Subcutaneous adipose tissue (tissue), 4 donors: Measurements from ENCODE around the gene CLMP. TPM values are rescaled to one million over a fixed set of nuclear protein-coding genes. Genes with fewer than 3 reads are reported as not detected.

ENCODE experiments used
- CTCF ChIP-seq: fragments of 450-650 bp; IDR thresholded peaks from one replicate; pipeline ENCODE4 v1.5.1; 2016; ENCODE audit warnings: low read depth, mild to moderate bottlenecking, control low read depth, antibody characterized with exemption, moderate library complexity
- small RNA-seq: library from RNA; depleted of rRNA; stranded (forward); fragments of <200 nt; gene quantifications from one replicate; pipeline ENCODE3, GENCODE V24; 2016
- total RNA-seq, 4 donors: library from RNA; depleted of rRNA; stranded (reverse); fragments of >200 nt; gene quantifications; one replicate each; pipeline ENCODE4 v1.1.0, GENCODE V29; 2016

Gene CLMP
- total RNA-seq, 4 donors from 2014 or later: 201 to 240 (median 209) TPM

- TF ChIP-seq CTCF: no peak
Observed at GRCh38 chr11:123030517-123030916, 164.5 kb downstream of the CLMP start.

- no peak for TF ChIP-seq CTCF
Observed at GRCh38 chr11:123020968-123021367, 174.1 kb downstream of the CLMP start.

Small RNA genes lying within 50 kb of the gene (small RNA-seq; reads per million reads assigned to genes)
- gene RPL31P47: not detected
- gene SNORD14C: not detected
- not detected for gene SNORD14D
- 262 reads per million, percentile 98 among the genes with 10 or more reads in this experiment for gene SNORD14E

Other genes with a start within 250 kb of the CLMP start
- not detected for gene BSX, start 213.4 kb downstream of the CLMP start, total RNA-seq
- 1,000 to 10,000 TPM in 1 of 4 donors, 100 to 1,000 TPM in 3; 391 to 2,318 (median 532) TPM for gene HSPA8, start 133.1 kb downstream of the CLMP start, total RNA-seq
- gene GRAMD1B, start 235.0 kb upstream of the CLMP start, total RNA-seq: 10 to 100 TPM in 1 of 4 donors, 1 to 10 TPM in 3; 5.1 to 10.5 (median 8.4) TPM